Adrenal gland (tissue), 12 donors: Measurements from ENCODE around the gene SRA1. TPM values are rescaled to one million over a fixed set of nuclear protein-coding genes. Genes with fewer than 3 reads are reported as not detected.

Experiments used
- DNase-seq, 7 donors: peaks; one replicate each; pipeline ENCODE4 v3.0.0-alpha.2; 2019 to 2020
- H3K27ac ChIP-seq, 5 donors: fragments of 200-600 bp; sonication (generic) in 4 of 5; 1 replicate in 3 of 5; 2 replicates in 2 of 5; pipeline versions ENCODE4 v1.5.1 to v1.8.0; 2016 to 2020; ENCODE audit warnings: mild to moderate bottlenecking in 1 of 5
- H3K27me3 ChIP-seq: fragments of 200-600 bp; 2 replicates; pipeline ENCODE4 v1.8.0; 2021
- H3K36me3 ChIP-seq, 2 donors: fragments of 200-600 bp; replicated peaks in 1 of 2; 1 replicate in 1 of 2; 2 replicates in 1 of 2; pipeline versions ENCODE4 v1.5.1 to v1.8.0; 2018 to 2022
- H3K4me1 ChIP-seq, 2 donors: fragments of 200-600 bp; replicated peaks in 1 of 2; 1 replicate in 1 of 2; 2 replicates in 1 of 2; pipeline versions ENCODE4 v1.5.1 to v1.8.0; 2018 to 2021
- H3K4me3 ChIP-seq, 4 donors: fragments of 200-600 bp; sonication (generic) in 3 of 4; one replicate each; pipeline ENCODE4 v1.5.1; 2016 to 2018
- H3K9me3 ChIP-seq, 3 donors: fragments of 200-600 bp; sonication (generic) in 1 of 3; replicated peaks in 1 of 3; 1 replicate in 2 of 3; 2 replicates in 1 of 3; pipeline versions ENCODE4 v1.5.1 to v1.8.0; 2016 to 2021
- CTCF ChIP-seq, 6 experiments: fragments of 450-650 bp in 4 of 6; fragments of 200-600 bp in 2 of 6; sonication (generic) in 1 of 6; IDR thresholded peaks; 1 replicate in 5 of 6; 2 replicates in 1 of 6; pipeline versions ENCODE4 v1.5.1 to v1.8.0; 2016 to 2021; ENCODE audit warnings: antibody characterized with exemption in 6 of 6, mild to moderate bottlenecking in 2 of 6, moderate library complexity in 1 of 6
- POLR2A ChIP-seq, 2 donors: fragments of 450-650 bp; IDR thresholded peaks; one replicate each; pipeline ENCODE4 v1.6.1; 2017; ENCODE audit warnings: antibody characterized with exemption in 2 of 2, mild to moderate bottlenecking in 2 of 2, moderate library complexity in 1 of 2
- WGBS, 4 donors: extraction: QIAGEN DNeasy Blood & Tissue Kit in 2 of 4; methylation state at CpG; one replicate each; pipeline versions ENCODE4 v1.1.5 to v1.1.7; 2013 to 2017; 5-methylcytosine and 5-hydroxymethylcytosine counted together
- intact Hi-C, 2 donors: fragments of 100-400 bp; cut with DNase I; formaldehyde crosslinking; loops; one replicate each; pipeline versions ENCODE4 v1.14.1 to v1.15.0; 2022 to 2023
- polyA plus RNA-seq, 3 donors: library from polyadenylated mRNA; stranded (reverse); fragments of 200-250 nt in 2 of 3; fragments of 350-450 nt in 1 of 3; fragmentation: Illumina TruSeq in 1 of 3; extraction: RNeasy Lipid Tissue Mini Kit (QIAGEN cat#74804) in 1 of 3; gene quantifications; one replicate each; pipeline ENCODE4 v1.2.3, GENCODE V29; 2013 to 2014
- total RNA-seq, 9 donors: library from RNA; depleted of rRNA in 4 of 9; stranded (reverse); fragments of >200 nt in 4 of 9; fragments of 120-200 nt in 1 of 9; fragmentation: NEBNext Ultra II Directional in 1 of 9; extraction: Animal tissue kit (Norgen Biotek cat#: 25700) in 1 of 9; gene quantifications; one replicate each; pipeline versions ENCODE4 v1.1.0 to v1.2.4, GENCODE V29; 2013 to 2023
- donor health status: healthy with polysubstance abuse.
- donor health status: Bipolar disorder and iron deficiency.
- donor health status: DM: yes; HTN: yes; CAD: no.
- donor health status: DM: no; HTN: no; CAD: no.
- donor health status: DM: no; HTN: no; CAD: no.
- donor health status: DM: yes; HTN: yes; CAD: no.

Gene SRA1
- total and polyA plus RNA-seq, 12 donors, result 31.3 to 156 (median 57.1) TPM

- Histone ChIP-seq H3K4me3 (no peak overlapping the region), H3K9me3 (no peaks in the 10 kb centered on the region), H3K27ac (peak overlapping the region in 3 of 5 donors; percentile 38 to 64 (median 57)), H3K36me3 (peaks cover 0 to 28% of the 10 kb centered on the region in 2 donors), H3K4me1 (peaks cover 5 to 50% of the 10 kb centered on the region in 2 donors), H3K27me3 (no peaks in the 10 kb centered on the region)
- DNase-seq, result peak in 4 of 7 donors; percentile 55 to 82 (median 62)
- intact Hi-C loops, result loop anchor here in 1 of 2 donors (5.0 kb wide), 1 partner anchor 71 kb away; no protein-coding TSS in a partner anchor
- 58 to 81% (median 68%) methylated on average over 5 of the region's 5 CpGs for WGBS, 4 donors
- TF ChIP-seq POLR2A (IDR thresholded peaks at IDR 0.05) (no peak), CTCF (IDR thresholded peaks at IDR 0.05) (no peak)
Measured at GRCh38 chr5:140571105-140571504, 13.8 kb upstream of the SRA1 start.

GRCh38 chr5:140570488-140570887 is 13.2 kb upstream of the SRA1 start:
- DNase-seq, result no peak
- intact Hi-C loops, result loop anchor here in 1 of 2 donors (5.0 kb wide), 1 partner anchor 72 kb away; no protein-coding TSS in a partner anchor
- no peak overlapping the region for H3K4me3 ChIP-seq
- H3K9me3 ChIP-seq, result no peaks in the 10 kb centered on the region
- no peaks in the 10 kb centered on the region for H3K27me3 ChIP-seq
- peaks cover 0 to 28% of the 10 kb centered on the region in 2 donors for H3K36me3 ChIP-seq
- WGBS, 4 donors, result 95 to 100% (median 100%) methylated on average over 1 of the region's 1 CpG
- no peak for TF ChIP-seq POLR2A (IDR thresholded peaks at IDR 0.05)
- TF ChIP-seq CTCF (IDR thresholded peaks at IDR 0.05), result no peak
- H3K4me1 ChIP-seq, result peaks cover 6 to 52% of the 10 kb centered on the region in 2 donors
- peak overlapping the region in 4 of 5 donors; percentile 30 to 64 (median 45) for H3K27ac ChIP-seq

GRCh38 chr5:140570058-140570457 is 12.8 kb upstream of the SRA1 start:
- intact Hi-C loops, result loop anchor here in 1 of 2 donors (5.0 kb wide), 1 partner anchor 72 kb away; no protein-coding TSS in a partner anchor
- H3K9me3 ChIP-seq, result no peaks in the 10 kb centered on the region
- WGBS, 4 donors, result 73 to 88% (median 87%) methylated on average over 3 to 4 of the region's 4 CpGs
- H3K27ac ChIP-seq, result peak overlapping the region in 4 of 5 donors; percentile 30 to 64 (median 50)
- no peak for TF ChIP-seq CTCF (IDR thresholded peaks at IDR 0.05)
- TF ChIP-seq POLR2A (IDR thresholded peaks at IDR 0.05), result no peak
- H3K36me3 ChIP-seq, result peaks cover 0 to 28% of the 10 kb centered on the region in 2 donors
- peaks cover 9 to 56% of the 10 kb centered on the region in 2 donors for H3K4me1 ChIP-seq
- DNase-seq, result peak in 3 of 7 donors; percentile 12 to 48 (median 15)
- no peaks in the 10 kb centered on the region for H3K27me3 ChIP-seq
- H3K4me3 ChIP-seq, result no peak overlapping the region

GRCh38 chr5:140569197-140569596 is 11.9 kb upstream of the SRA1 start:
- 53 to 67% (median 55%) methylated on average over 4 of the region's 4 CpGs for WGBS, 4 donors
- Histone ChIP-seq H3K36me3 (peaks cover 0 to 28% of the 10 kb centered on the region in 2 donors), H3K27ac (peak overlapping the region in 4 of 5 donors; percentile 30 to 64 (median 50)), H3K9me3 (no peaks in the 10 kb centered on the region), H3K4me3 (no peak overlapping the region), H3K27me3 (no peaks in the 10 kb centered on the region), H3K4me1 (peaks cover 9 to 54% of the 10 kb centered on the region in 2 donors)
- DNase-seq, result peak in 3 of 7 donors; percentile 12 to 54 (median 16)
- intact Hi-C loops, result no loop called here
- no peak for TF ChIP-seq CTCF (IDR thresholded peaks at IDR 0.05)
- no peak for TF ChIP-seq POLR2A (IDR thresholded peaks at IDR 0.05)
